Mucosa of rectum (tissue), 2 donors: Measurements from ENCODE around the gene S100A1.
"Not testable (repeated sequence)": the region's sequence is repeated elsewhere in the genome, so short reads cannot be mapped to it uniquely, and the experiment has no call there.

ENCODE experiments used
- H3K27ac ChIP-seq, 2 donors: one replicate each; pipeline ENCODE4 v1.7.0; 2013; ENCODE audit warnings: inconsistent platforms in 2 of 2, low read depth in 2 of 2, low read length in 2 of 2
- H3K27me3 ChIP-seq, 2 donors: one replicate each; pipeline ENCODE4 v1.7.0; 2013; ENCODE audit warnings: low read length in 2 of 2; ENCODE audit not compliant: control insufficient read depth in 2 of 2, insufficient read depth in 2 of 2
- H3K36me3 ChIP-seq, 2 donors: one replicate each; pipeline ENCODE4 v1.7.0; 2013; ENCODE audit warnings: low read length in 2 of 2; ENCODE audit not compliant: control insufficient read depth in 2 of 2, insufficient read depth in 2 of 2
- H3K4me1 ChIP-seq, 2 donors: one replicate each; pipeline ENCODE4 v1.7.0; 2013; ENCODE audit warnings: low read length in 2 of 2, mild to moderate bottlenecking in 1 of 2; ENCODE audit not compliant: control insufficient read depth in 2 of 2, insufficient read depth in 2 of 2
- H3K4me3 ChIP-seq, 2 donors: one replicate each; pipeline ENCODE4 v1.7.0; 2013; ENCODE audit warnings: low read length in 2 of 2
- H3K9ac ChIP-seq, 2 donors: one replicate each; pipeline ENCODE4 v1.7.0; 2013; ENCODE audit warnings: low read length in 2 of 2, low read depth in 1 of 2, mild to moderate bottlenecking in 1 of 2
- H3K9me3 ChIP-seq, 2 donors: one replicate each; pipeline ENCODE4 v1.7.0; 2013; ENCODE audit warnings: low read length in 2 of 2; ENCODE audit not compliant: control insufficient read depth in 2 of 2
- donor health status: healthy.
- donor health status: Normal muscosa, but diverticular disease.

Gene S100A1

GRCh38 chr1:153627715-153628626, at the start of gene S100A1:
TSS of gene S100A1 (plus strand) at chr1:153628434. CDS start at chr1:153630522, 2,088 bp downstream.
- peak within 1 kb of the TSS; percentile 85 to 95 for H3K9ac ChIP-seq
- H3K4me3 ChIP-seq: peak within 1 kb of the TSS; percentile 76 to 85
- peak within 1 kb of the TSS; percentile 79 to 92 for H3K27ac ChIP-seq
- H3K36me3 ChIP-seq: peaks cover 2% of the 10 kb centered on the region in 2 donors
- no peaks in the 10 kb centered on the region for H3K27me3 ChIP-seq
- no peaks in the 10 kb centered on the region for H3K9me3 ChIP-seq
- H3K4me1 ChIP-seq: peaks cover 31 to 37% of the 10 kb centered on the region in 2 donors

DNA sequence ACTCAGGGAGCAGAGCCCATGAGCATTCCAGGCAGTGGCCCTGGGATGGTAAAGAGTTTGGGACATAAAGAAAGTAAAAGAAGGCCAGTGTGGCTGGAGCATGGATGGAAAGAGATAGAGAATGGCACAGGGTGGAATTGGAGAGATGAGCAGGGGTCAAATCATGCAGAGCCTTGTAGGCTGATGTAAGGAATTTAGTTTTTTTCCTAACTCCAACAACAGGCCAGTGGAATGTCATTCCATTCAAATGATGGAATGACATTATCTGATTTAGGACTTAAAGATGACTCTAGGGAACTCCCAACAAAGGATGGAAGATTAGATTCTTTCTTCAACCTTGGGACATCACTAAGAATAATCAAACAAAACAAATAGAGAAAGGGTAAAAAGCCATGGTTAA, 49.7 kb upstream of the S100A1 start:
- Histone ChIP-seq H3K27me3 (no peaks in the 10 kb centered on the region), H3K9ac (no peak overlapping the region), H3K4me1 (peaks cover 3 to 8% of the 10 kb centered on the region in 2 donors), H3K4me3 (no peak overlapping the region), H3K27ac (no peak overlapping the region), H3K36me3 (no peaks in the 10 kb centered on the region), H3K9me3 (no peaks in the 10 kb centered on the region)

- Histone ChIP-seq H3K9me3 (no peaks in the 10 kb centered on the region), H3K36me3 (no peaks in the 10 kb centered on the region), H3K4me1 (peaks cover 3 to 8% of the 10 kb centered on the region in 2 donors), H3K9ac (no peak overlapping the region), H3K4me3 (no peak overlapping the region), H3K27ac (no peak overlapping the region), H3K27me3 (no peaks in the 10 kb centered on the region)
Measured at GRCh38 chr1:153578936-153579335, 49.3 kb upstream of the S100A1 start.

DNA sequence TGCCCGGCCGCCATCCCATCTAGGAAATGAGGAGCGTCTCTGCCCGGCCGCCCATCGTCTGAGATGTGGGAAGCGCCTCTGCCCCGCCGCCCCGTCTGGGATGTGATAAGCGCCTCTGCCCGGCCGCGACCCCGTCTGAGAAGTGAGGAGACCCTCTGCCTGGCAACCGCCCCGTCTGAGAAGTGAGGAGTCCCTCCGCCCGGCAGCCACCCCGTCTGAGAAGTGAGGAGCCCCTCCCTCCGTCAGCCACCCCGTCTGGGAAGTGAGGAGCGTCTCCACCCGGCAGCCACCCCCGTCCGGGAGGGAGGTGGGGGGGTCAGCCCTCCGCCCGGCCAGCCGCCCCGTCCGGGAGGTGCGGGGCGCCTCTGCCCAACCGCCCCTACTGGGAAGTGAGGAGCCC, 45.4 kb upstream of the S100A1 start:
- H3K27ac ChIP-seq, H3K36me3 ChIP-seq, H3K4me1 ChIP-seq, H3K9ac ChIP-seq, H3K27me3 ChIP-seq, H3K4me3 ChIP-seq, H3K9me3 ChIP-seq: not testable (repeated sequence)

DNA sequence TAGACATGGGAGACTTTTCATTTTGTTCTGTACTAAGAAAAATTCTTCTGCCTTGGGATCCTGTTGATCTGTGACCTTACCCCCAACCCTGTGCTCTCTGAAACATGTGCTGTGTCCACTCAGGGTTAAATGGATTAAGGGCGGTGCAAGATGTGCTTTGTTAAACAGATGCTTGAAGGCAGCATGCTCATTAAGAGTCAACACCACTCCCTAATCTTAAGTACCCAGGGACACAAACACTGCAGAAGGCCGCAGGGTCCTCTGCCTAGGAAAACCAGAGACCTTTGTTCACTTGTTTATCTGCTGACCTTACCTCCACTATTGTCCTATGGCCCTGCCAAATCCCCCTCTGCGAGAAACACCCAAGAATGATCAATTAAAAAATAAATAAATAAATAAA, 44.7 kb upstream of the S100A1 start:
- not testable (repeated sequence) for H3K9ac ChIP-seq, H3K4me3 ChIP-seq, H3K9me3 ChIP-seq, H3K27me3 ChIP-seq, H3K4me1 ChIP-seq, H3K27ac ChIP-seq, H3K36me3 ChIP-seq

DNA sequence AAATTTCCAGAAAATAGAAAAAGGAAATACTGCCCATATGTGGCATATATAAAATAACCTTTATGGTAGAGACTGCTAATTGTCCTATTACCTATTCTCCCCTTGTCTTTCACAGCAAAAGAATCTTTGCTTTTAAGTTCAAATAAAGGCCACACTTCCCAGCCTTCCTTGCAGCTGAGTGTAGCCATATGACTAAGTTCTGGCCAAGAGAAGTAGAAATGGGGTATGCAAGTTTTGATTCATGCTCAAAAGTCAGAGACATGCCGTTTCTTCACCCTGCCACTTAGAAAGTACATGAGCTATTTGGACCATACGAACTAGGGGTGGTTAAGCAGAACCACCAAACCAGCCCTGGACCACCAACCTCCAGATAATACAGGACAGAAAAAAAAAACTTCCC, 44.3 kb upstream of the S100A1 start:
- no peak overlapping the region for H3K27ac ChIP-seq
- H3K4me1 ChIP-seq: no peaks in the 10 kb centered on the region

GRCh38 chr1:153585006-153585405, 43.2 kb upstream of the S100A1 start:
- Histone ChIP-seq H3K27me3 (no peaks in the 10 kb centered on the region), H3K4me1 (no peaks in the 10 kb centered on the region), H3K36me3 (no peaks in the 10 kb centered on the region), H3K27ac (no peak overlapping the region), H3K9me3 (no peaks in the 10 kb centered on the region), H3K4me3 (no peak overlapping the region), H3K9ac (no peak overlapping the region)

More for the DNA sequence above, 44.3 kb upstream of the S100A1 start:
- Histone ChIP-seq H3K9me3 (no peaks in the 10 kb centered on the region), H3K27me3 (no peaks in the 10 kb centered on the region), H3K36me3 (no peaks in the 10 kb centered on the region), H3K4me3 (no peak overlapping the region), H3K9ac (no peak overlapping the region)

DNA sequence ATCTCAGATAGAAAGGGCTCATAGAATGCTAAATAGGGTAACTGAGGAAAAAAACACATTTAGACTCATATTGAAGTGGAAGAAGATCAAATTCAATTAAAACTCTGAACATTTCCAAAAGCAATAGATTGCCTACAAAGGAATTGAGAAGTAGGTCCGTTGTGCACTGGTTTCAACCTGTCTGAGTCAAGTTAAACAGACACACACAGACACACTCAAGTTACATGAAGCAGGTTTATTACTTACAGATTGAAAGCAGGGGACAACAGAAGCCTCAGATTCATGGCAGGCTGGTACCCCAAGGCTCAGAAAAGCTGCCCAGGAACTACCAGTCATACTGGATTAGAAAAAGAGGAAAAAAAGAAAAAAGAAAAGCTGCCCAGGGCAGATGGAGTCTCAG, 41.9 kb upstream of the S100A1 start:
- H3K27ac ChIP-seq: no peak overlapping the region
- no peak overlapping the region for H3K4me3 ChIP-seq
- H3K27me3 ChIP-seq: no peaks in the 10 kb centered on the region
- no peak overlapping the region for H3K9ac ChIP-seq
- H3K36me3 ChIP-seq: no peaks in the 10 kb centered on the region
- H3K4me1 ChIP-seq: no peaks in the 10 kb centered on the region
- no peaks in the 10 kb centered on the region for H3K9me3 ChIP-seq

DNA sequence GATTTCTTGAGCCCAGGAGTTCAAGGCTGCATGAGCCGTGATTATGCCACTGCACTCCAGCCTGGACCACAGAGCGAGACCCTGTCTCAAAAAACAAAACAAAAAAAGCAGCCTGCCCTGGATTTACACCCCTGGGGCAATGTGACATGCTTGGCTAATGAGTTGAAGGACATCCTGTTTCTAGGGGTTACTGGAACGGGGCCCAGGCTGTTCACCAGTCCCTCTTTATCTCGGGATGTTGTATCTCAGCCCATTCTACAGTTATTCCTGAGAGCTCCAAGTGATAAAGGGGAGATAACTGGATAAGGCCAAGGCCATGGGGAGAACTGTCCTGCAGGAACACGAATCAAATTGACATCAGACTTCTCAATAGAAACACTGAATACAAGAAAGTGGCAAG, 40.9 kb upstream of the S100A1 start:
- H3K9ac ChIP-seq: no peak overlapping the region
- no peaks in the 10 kb centered on the region for H3K27me3 ChIP-seq
- no peaks in the 10 kb centered on the region for H3K36me3 ChIP-seq
- no peak overlapping the region for H3K27ac ChIP-seq
- no peak overlapping the region for H3K4me3 ChIP-seq
- H3K4me1 ChIP-seq: no peaks in the 10 kb centered on the region
- H3K9me3 ChIP-seq: no peaks in the 10 kb centered on the region

DNA sequence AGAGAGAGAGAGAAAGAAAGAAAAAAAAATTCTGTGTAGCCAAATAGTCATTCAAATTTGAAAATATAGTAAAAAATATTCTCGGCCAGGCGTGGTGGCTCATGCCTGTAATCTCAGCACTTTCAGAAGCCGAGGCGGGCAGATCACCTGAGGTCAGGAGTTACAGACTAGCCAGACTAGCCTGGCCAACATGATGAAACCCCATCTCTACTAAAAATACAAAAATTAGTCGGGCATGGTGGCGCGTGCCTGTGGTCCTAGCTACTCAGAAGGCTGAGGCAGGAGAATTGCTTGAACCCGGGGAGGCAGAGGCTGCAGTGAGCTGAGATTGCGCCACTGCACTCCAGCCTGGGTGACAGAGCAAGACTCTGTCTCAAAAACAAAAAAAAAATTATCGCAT, 40.2 kb upstream of the S100A1 start:
- not testable (repeated sequence) for H3K9ac ChIP-seq, H3K4me1 ChIP-seq, H3K36me3 ChIP-seq, H3K27ac ChIP-seq, H3K27me3 ChIP-seq, H3K9me3 ChIP-seq, H3K4me3 ChIP-seq
